A204.1 (cell line): Measurements from ENCODE around the gene SRRD.
"Not testable (repeated sequence)": the region's sequence is repeated elsewhere in the genome, so short reads cannot be mapped to it uniquely, and the experiment has no call there.

ENCODE experiments used
- FAIRE-seq: peaks from 2 replicates; lab custom pipeline; 2012; peaks lifted over from hg19 to GRCh38; lab: Jason Lieb, UNC

SRRD gene

DNA sequence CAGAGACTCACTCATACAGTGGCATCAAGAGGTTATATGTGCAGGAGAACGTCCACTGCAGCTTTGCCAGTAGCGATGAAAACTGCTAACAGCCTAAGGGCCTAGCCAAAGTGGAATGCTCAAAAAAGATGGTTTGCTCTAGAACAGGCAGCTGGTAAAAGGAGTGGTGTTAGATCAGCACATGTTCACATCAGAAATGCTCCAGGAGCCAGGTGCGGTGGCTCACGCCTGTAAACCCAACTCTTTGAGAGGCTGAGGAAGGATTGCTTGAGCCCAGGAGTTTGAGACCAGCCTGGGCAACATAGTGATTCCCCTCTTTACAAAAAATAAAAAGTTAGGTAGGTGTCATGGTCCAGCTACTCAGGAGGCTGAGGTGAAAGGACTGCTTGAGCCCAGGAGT, 38.9 kb downstream of the SRRD start:
- no peak for FAIRE-seq

DNA sequence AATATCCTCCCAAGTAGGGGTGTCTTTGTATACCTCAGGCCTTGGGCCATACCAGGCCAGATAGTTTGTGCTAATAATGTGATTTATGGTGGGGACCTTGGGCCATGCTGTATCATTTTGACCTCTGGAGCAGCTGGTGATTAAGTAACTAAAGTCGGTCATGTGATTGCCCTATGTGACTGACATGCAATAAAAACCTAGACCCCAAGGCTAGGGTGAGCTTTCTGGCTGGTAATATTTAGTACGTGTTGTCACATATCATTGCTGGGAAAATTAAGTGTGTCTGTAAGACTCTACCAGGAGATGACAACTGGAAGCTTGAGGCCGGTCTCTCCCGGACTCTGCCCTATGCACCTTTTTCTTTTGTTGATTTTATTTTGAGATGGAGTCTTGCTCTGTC, 41.2 kb downstream of the SRRD start:
- FAIRE-seq, result no peak

DNA sequence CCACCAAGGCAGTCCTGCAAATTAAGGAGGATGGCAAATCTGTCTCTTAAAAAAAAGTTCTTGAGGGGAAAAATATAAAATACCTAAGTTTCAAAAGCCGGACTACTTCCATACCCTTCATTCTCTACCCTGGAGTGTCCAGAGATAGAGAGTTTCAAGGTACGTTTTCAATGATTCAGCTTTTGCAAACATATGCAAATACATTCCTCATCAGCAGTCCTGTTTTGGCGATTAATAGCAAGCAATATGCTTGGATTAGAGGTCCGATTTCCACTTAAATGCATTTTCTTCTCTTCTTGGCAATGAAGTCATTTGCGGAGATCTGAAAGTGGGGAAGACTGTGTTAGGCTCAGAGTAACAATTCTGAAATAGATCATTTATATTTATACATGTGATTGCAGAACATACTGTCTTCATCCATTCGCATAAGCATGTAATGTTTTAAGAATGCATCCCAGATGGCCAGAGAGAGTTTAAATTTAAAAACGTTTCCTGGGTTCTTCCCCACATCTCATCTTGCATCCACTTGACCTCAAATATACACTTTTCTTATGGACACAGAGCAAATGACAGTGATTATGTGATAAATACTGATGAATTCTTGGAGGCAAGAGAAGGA, 42.4 kb downstream of the SRRD start:
- FAIRE-seq, result no peak

DNA sequence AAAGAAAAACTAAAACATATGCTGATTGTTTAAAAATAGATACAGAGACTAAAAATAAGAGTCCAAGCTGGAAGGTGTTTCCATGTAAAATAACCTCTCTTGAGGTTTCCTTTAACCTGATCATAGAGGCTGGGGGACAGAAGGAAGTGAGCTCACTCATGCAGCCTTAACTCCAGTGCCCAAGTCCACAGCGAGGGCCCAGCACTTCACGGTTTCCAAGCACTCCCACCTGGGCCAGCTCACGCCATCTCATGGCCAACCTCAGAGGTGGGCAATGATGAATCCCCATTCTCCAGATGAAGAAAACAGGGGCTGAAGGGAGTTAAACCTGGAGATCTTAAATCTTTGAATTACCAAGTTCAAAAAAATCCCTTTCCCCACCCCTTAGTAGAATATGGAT, 43.5 kb downstream of the SRRD start:
- no peak for FAIRE-seq

DNA sequence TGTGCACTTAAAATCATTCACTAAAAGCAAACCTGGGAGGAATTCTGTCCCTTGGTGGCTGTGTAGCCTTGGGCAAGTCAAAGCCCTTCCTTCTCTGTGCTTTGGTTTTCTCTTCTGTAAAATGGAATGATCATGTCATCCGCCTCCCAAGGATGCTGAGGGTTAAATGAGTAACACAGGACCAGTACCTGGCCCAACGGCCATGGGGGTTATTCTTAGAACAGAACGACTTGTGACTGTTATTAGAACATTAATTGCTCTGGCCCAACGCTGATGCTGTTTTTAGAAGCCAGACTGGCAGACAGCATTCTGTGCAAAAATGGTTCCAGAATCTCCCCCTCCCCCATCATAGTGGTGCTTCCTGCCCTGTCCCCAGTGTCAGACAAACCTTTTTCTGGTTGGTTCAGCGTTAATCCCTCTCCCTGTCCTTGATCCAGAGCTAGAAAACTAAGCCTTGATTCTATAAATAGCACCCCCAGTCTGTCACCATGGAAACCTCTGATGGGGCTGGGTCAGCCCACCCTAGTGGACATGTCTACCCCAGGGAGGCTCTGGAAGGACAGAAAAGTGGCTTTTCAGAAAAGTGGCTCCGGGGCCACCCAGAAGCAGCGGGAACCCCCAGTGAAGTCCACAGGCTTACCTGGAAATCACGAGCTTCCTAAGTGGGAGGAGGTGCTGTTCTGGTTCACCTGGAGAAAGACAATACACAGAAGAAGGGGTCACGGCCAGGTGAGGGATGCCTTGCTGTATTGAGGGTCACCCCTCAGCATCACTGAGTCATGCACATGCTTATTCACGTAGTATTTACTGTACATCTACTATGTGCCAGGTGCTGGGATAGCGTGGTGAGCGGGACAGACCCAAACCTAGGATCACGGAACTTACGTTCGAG, 44.1 kb downstream of the SRRD start:
- FAIRE-seq, result no peak

DNA sequence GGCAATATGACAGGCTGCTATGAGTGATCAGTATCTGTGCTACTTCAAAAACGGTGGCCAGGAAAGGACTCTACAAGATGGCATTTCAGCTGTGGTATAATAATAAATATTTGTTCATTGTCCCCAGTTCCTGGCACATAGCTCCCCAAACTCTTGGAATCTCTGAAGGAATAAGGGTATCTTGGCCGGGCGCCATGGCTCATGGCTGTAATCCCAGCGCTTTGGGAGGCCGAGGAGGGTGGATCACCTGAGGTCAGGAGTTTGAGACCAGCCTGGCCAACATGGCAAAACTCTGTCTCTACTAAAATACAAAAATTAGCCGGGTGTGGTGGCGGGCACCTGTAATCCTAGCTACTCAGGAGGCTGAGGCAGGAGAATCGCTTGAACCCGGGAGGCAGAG, 44.8 kb downstream of the SRRD start:
- not testable (repeated sequence) for FAIRE-seq

DNA sequence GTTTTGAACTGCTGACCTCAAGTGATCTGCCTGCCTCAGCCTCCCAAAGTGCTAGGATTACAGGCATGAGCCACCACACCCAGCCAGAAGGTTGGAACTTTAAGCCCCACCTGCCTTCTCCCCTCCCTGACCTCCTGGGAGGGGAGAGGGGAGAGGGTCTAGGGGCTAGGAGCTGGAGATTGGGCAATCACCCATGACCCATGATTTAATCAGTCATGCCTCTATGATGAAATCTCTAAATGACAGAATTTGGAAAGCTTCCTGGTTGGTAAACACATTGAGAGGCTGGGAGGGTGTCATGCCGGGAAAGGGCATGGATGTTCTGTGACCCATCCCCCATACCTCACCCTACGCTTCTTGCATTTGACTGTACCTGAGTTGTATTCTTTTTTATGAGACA, 45.7 kb downstream of the SRRD start:
- no peak for FAIRE-seq

DNA sequence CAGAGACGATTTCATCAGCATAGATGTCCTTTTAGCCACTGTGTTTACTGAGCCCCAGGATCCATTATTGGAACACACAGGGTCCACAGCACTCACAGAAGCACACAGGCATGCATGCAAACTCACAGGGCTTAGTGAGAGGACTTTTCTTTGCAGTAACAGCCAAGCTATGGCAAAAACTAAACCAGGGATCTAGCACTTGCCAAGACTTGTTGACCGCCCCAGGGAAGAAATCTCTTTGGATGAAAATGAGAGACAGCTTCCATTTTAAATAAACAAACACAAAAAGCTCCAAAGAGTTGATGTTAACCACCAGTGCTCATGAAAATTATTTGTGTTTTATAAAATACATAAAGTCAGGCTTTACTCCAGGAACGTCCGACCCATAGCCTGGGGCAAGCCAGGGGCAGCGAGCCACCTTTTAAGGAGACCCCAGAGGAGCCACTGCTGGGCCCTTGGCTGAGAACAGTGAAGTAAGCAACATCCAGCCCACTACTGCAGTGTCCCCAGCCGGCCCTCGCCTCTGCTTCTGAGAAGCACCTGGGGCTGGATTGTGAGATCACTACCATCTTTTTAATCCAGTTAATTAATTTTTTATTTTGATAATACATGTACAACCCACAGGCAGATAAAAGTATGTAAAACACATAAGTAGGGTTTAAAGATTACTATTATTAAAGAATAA, 50.6 kb downstream of the SRRD start:
- FAIRE-seq, result no peak

DNA sequence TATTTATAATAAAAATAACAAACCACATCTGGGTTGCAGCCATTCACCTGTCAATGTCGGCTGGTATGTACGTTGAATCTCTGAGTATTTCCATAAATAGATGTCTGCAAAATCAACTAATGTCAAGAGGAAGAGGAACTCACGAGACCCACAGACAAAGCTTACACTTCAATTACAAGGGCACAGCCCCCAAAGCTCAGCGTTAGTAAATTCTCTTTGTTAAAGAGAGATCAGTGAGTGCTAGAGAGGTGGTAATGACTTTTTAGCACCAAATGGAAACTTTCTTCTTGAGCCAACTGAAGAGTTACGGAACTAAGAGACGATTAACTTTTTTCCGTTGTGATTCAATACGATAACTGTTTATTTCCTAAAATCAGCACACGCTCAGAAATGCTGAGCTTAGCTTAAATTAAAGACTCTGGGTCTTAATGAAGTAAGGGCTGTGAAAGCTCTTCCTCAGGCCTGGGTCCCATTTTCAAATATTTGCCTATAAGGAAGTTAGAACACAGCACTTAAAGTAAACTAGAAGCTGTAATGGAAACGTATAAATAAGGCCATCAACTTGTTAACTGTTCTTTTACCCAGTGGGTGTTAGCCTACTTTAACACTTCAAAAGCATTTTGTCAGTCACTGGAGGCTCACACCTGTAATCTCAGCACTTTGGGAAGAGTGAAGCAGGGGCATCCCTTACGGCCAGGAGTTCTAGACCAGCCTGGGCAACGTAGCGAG, 51.4 kb downstream of the SRRD start:
- FAIRE-seq, result no peak

DNA sequence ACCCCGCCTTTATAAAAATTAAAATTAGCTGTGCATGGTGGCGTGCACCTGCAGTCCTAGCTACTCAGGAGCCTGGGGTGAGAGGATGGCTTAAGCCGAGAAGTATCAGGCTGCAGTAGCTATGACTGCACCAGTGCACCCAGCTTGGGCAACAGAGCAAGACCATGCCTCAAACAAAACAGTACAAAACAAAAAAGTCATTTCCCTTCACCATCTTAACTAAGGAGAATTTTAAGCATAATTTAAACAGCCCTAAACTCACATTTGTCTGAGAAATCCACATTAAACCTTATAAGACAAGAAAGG, 51.9 kb downstream of the SRRD start:
- FAIRE-seq, result no peak

DNA sequence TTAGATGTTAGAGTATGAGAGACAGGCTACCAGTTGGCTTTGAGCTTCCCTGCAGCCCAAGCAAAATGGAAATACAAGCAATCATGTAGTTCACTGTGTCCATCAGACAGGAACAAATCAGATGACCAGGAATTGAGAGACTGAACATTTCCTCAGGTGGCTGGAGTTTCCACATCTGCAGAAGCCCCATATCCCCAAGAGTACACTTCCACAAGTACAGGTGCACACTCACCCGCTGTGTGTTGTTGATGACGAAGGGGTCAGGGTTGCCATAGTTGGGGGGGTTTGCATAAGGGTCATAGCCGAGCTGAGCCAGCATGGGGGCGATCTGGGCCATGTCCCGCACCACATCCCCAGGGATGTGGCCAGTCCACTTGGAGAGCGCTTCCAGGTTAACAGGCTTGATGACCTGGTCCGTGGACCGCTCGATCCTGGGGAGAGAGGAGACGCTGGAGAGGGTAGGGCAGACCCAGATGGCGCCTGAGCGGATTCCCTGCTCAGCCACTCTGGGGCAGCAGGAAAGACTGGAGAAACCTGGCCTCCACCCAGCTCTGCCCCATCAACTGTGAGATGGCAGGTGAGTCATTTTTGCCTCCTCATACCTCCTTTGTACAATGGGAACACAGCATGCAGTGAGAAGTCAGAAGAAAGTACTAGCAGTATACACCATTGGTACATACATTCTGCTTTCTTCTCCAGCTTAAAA, 52.5 kb downstream of the SRRD start:
- no peak for FAIRE-seq

DNA sequence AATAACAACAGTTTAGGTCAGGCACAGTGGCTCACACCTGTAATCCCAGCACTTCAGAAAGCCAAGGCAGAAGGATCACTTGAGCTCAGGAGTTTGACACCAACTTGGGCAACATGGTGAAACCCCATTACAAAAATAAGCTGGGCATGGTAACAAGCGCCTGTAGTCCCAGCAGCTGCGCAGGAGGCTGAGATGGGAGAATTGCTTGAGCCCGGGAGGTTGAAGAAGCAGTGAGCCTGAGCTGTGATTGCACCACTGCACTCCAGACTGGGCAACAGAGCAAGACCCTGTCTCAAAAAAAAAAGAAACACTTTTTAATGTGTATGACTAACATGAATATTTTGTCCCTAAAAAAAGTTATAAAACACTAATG, 53.1 kb downstream of the SRRD start:
- no peak for FAIRE-seq

DNA sequence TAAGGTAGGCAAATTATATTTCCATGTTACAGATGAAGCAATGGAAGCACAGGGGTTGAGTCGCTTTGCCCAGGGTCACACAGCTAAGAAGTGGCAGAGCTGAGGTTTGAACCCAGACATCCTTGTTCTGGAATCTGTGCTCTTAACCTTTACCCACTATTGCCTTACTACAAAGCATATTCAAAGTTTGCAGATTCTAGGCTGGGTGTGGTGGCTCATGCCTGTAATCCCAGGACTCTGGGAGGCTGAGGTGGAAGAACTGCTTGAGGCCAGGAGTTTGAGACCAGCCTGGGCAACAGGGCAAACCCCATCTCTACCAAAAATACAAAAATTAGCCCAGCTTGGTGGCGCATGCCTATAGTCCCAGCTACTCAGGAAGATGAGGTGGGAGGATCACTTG, 56.4 kb downstream of the SRRD start:
- FAIRE-seq, result no peak

DNA sequence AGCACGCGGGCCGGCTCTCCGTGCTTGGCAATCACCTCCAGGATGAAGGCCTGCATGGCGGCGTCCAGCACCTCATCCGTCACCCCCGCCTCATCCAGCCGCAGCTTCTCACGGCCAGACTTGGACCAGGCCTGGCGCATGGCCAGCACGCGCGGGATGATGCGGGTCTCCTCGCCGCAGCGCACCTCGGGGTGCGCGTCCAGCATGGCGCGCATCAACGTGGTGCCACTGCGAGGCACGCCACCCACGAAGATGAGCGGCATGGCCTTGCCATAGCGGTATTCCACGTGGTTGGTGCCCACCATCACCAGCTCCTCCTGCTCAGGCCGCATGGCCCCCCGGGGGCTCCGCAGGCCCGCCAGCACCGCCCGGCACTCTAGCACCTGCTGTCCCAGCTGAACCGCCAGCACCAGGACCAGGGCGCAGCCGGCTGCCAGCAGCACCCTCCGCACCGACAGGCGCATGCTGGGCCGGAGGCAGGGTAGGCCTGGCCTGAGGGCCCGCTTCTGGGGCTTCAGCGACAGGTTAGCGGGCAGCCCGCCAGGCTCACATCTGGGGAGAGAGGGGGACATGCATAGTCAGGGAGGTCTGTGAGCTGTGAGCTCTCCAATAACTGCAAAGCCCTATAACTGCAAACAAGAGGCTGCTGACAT, 57.6 kb downstream of the SRRD start:
- FAIRE-seq, result no peak

DNA sequence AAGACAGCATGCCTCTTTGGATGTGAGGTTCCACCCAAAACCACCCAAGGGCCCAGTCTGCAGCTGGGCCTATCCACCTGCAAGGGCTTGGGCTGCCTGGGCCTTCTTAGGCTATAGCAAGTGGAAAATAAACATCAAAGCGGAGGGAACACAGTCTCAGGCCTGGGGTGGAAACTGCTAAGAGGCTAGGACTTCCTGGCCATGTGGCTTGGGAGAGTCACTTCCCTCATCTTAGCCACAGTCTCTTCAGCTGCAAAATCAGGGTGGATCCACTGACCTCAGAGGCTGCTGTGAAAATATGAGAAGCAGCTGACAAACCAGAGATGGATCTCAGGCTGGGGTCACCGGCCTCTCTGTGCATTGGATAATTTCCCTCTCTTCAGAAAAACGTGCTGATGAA, 59.2 kb downstream of the SRRD start:
- FAIRE-seq, result no peak
